HepG2 (cell line): ENCODE data around the gene ZG16. TPM values are rescaled to one million over a fixed set of nuclear protein-coding genes. Genes with fewer than 3 reads are reported as not detected.

Experiments used
- HHEX ChIP-seq: IDR thresholded peaks from 2 replicates; pipeline ENCODE4 v1.6.1; 2016; ENCODE audit warnings: control low read depth
- MTF2 ChIP-seq: sonication (generic); formaldehyde crosslinking; IDR thresholded peaks from 2 replicates; pipeline ENCODE4 v1.5.0; 2020; ENCODE audit warnings: missing genetic modification reagents, borderline replicate concordance
- NCOA1 ChIP-seq: sonication (generic); formaldehyde crosslinking; IDR thresholded peaks from 2 replicates; pipeline ENCODE4 v1.9.0; 2021; ENCODE audit warnings: missing genetic modification reagents
- ONECUT2 ChIP-seq: sonication (generic); formaldehyde crosslinking; IDR thresholded peaks from 2 replicates; pipeline ENCODE4 v1.4.0; 2020; ENCODE audit warnings: missing genetic modification reagents
- REL ChIP-seq: sonication (generic); formaldehyde crosslinking; conservative IDR thresholded peaks from 2 replicates; pipeline ENCODE4 v1.8.0; 2022; ENCODE audit warnings: mild to moderate bottlenecking, missing genetic modification reagents, moderate library complexity
- SSRP1 ChIP-seq: IDR thresholded peaks from 2 replicates; pipeline ENCODE4 v1.6.1; 2016; ENCODE audit warnings: control low read depth
- ZNF160 ChIP-seq: sonication (generic); formaldehyde crosslinking; IDR thresholded peaks from 2 replicates; pipeline ENCODE4 v1.8.0; 2022; ENCODE audit warnings: mild to moderate bottlenecking, inconsistent platforms, missing genetic modification reagents
- ZNF292 ChIP-seq: sonication (generic); formaldehyde crosslinking; IDR thresholded peaks from 2 replicates; pipeline ENCODE4 v1.8.1; 2022; ENCODE audit warnings: mild to moderate bottlenecking, low read depth, missing genetic modification reagents, borderline replicate concordance
- ZNF563 ChIP-seq: sonication (generic); formaldehyde crosslinking; IDR thresholded peaks from 2 replicates; pipeline ENCODE4 v1.8.0; 2022; ENCODE audit warnings: mild to moderate bottlenecking, moderate library complexity, missing genetic modification reagents
- polyA plus RNA-seq, 8 experiments: library from polyadenylated mRNA; depleted of rRNA in 3 of 8; stranded (reverse) in 7 of 8; unstranded in 1 of 8; fragments of >200 nt; fragmentation: Illumina TruSeq in 4 of 8; extraction: Trizol in 4 of 8; gene quantifications; 2 replicates each; pipeline versions ENCODE4 v1.2.1 to v1.2.3, GENCODE V29; 2011 to 2016; ENCODE audit warnings: low read depth in 4 of 8, missing spikeins in 1 of 8, mixed read lengths in 1 of 8; ENCODE audit not compliant: insufficient read depth in 1 of 8
- total RNA-seq, 5 experiments: library from RNA; depleted of rRNA; stranded (reverse); fragments of >200 nt; fragmentation: Illumina TruSeq; extraction: Trizol; gene quantifications; 2 replicates each; pipeline ENCODE4 v1.2.3, GENCODE V29; 2016; ENCODE audit warnings: low read depth in 1 of 5
- TF ChIP-seq, protein P1 (sequence below): sonication (generic); formaldehyde crosslinking; IDR thresholded peaks from 2 replicates; pipeline ENCODE4 v1.5.0; 2020; ENCODE audit warnings: missing genetic modification reagents, mild to moderate bottlenecking, borderline replicate concordance

Gene ZG16
- total and polyA plus RNA-seq, 2 of the 13 experiments (the other 11 are each of a cell fraction or from before 2014, with no cell fraction given), result 0.04 to 0.07 TPM

DNA sequence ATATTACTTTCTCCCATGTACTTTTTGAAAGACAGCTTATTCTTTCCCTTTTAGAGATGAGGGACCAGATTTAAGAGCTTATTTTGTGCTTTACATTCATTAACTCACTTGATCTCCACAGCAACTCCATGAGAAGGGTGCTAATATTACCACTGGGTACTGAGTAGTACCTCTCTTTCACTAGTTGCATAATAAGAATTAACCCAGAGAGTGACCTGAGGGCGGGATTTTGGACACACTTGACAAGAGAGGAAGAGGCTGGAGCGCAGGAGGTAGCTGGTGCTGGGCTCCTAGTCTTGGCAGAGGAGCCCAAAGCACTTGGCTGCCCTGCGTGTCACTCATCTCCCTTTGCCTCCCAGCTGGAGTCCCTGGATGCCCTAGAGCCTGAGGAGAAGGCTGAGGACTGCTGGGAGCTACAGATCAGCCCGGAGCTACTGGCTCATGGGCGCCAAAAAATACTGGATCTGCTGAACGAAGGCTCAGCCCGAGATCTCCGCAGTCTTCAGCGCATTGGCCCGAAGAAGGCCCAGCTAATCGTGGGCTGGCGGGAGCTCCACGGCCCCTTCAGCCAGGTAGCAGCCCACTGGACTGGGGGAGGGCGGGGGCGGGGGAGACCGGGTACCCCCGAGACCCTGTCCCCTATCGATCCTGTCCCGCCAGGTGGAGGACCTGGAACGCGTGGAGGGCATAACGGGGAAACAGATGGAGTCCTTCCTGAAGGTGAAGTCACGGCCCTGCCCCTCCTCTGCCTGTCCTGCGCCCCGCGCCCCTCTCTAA, 26.6 kb downstream of the ZG16 start (continued):
- TF ChIP-seq NCOA1 (CRISPR knock-in tag) (peak; percentile 93; the same call in 1 of the 2 replicates), ZNF563 (peak; percentile 66; the same call in 1 of the 2 replicates), ONECUT2 (CRISPR knock-in tag) (0 out of 2 replicates have a peak, but pooled peaks have one; percentile 27), ZNF160 (CRISPR knock-in tag) (0 out of 2 replicates have a peak, but pooled peaks have one; percentile 5), REL (CRISPR knock-in tag) (no peak), HHEX (CRISPR knock-in tag) (no peak), SSRP1 (CRISPR knock-in tag) (0 out of 2 replicates have a peak, but pooled peaks have one; percentile 94), ZNF292 (peak; percentile 15; the same call in 1 of the 2 replicates), MTF2 (CRISPR knock-in tag) (peak; percentile 87)
- TF ChIP-seq, protein P1, sequence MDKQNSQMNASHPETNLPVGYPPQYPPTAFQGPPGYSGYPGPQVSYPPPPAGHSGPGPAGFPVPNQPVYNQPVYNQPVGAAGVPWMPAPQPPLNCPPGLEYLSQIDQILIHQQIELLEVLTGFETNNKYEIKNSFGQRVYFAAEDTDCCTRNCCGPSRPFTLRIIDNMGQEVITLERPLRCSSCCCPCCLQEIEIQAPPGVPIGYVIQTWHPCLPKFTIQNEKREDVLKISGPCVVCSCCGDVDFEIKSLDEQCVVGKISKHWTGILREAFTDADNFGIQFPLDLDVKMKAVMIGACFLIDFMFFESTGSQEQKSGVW (CRISPR knock-in tag), result no peak
